ENCODE data around the gene CASKIN1. TPM values are rescaled to one million over a fixed set of nuclear protein-coding genes. Genes with fewer than 3 reads are reported as not detected.

CASKIN1 gene
- total and polyA plus RNA-seq, 4 experiments from 2014 or later: not detected

DNA sequence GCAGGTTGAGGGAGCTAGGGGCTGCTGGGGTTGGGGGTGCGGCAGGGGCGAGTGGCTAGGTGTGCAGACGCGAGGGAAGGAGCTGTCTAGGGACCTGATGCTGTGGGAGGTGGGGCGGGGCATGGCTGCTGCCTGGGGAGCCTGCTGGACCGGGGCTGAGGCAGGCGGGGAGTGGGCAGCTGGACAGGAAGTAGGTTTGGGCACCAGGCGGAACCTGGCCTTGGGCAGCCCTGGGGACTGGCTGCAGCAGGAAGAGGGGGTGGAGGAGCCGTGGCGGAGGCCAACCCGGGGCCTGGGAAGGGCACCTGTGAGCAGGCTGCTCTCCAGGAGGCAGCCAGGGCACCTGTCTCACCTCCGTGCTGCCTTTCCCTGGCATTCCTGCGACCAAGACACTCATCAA, 34.0 kb upstream of the CASKIN1 start:
- no peak overlapping the region for H3K4me3 Mint-ChIP-seq
- H3K36me3 Mint-ChIP-seq: peaks cover 12 to 30% of the 10 kb centered on the region in 2 donors

DNA sequence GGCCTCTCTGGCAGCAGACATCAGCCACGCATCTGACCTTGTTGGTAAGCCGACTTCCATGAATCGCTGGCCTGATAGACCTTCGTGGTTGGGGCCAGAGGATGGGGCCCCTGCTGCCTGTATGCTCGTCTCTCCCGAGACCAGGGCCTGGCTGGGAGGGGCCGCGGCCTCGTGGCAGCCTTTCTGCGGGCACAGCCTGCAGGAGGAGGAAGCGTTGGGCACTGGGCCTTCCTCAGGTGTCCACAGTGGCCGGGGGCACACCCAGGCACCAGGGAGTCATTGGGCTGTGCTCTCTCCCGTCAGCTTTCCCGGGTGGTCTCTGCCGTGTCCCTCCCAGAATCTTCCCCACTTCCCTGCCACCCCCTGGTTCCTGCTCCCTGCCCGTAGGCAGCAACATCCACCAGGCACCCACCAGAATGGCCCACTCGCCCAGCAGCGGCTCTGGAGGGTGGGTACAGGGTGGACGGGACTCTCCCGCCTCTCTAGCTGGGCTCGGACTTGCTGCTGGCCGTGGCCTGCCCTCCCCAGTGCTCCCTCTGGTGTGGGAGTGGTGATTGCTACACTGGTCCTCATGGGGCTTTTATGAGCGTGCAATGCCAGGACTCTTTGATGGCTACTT, 33.3 kb upstream of the CASKIN1 start:
- Mint-ChIP-seq H3K27ac (no peak overlapping the region), H3K4me3 (no peak overlapping the region), H3K36me3 (peaks cover 9 to 27% of the 10 kb centered on the region in 2 donors), H3K4me1 (peaks cover 3 to 14% (median 7%) of the 10 kb centered on the region in 4 donors), H3K9me3 (no peaks in the 10 kb centered on the region), H3K27me3 (peaks cover 0 to 1% of the 10 kb centered on the region in 2 donors)
- DNase-seq: no peak
- Histone ChIP-seq H3K27me3 (ENCODE audit: insufficient read depth, low read length) (no peaks in the 10 kb centered on the region), H3K27ac (ENCODE audit: low read depth, low read length) (no peak overlapping the region), H3K4me1 (ENCODE audit: insufficient read depth, low read length) (peaks cover 5% of the 10 kb centered on the region), H3K4me3 (ENCODE audit: low read length in 2 of 2) (no peak overlapping the region), H3K9me3 (ENCODE audit: control insufficient read depth in 1 of 2, low read length in 2 of 2) (no peaks in the 10 kb centered on the region), H3K36me3 (ENCODE audit: insufficient read depth, low read length) (peaks cover 46% of the 10 kb centered on the region)
- POLR2A ChIA-PET (ENCODE audit: partially characterized antibody): no interaction called here
- intact Hi-C loops (cut with micrococcal nuclease): no loop called here
- CTCF ChIA-PET (ENCODE audit: partially characterized antibody): no interaction called here

More for the DNA sequence above, 34.0 kb upstream of the CASKIN1 start:
- H3K4me1 Mint-ChIP-seq: peaks cover 2 to 12% (median 5%) of the 10 kb centered on the region in 4 donors
- intact Hi-C loops (cut with micrococcal nuclease): no loop called here
- CTCF ChIA-PET (ENCODE audit: partially characterized antibody): no interaction called here
- Histone ChIP-seq H3K36me3 (ENCODE audit: insufficient read depth, low read length) (peaks cover 52% of the 10 kb centered on the region), H3K27me3 (ENCODE audit: insufficient read depth, low read length) (no peaks in the 10 kb centered on the region), H3K9me3 (ENCODE audit: control insufficient read depth in 1 of 2, low read length in 2 of 2) (no peaks in the 10 kb centered on the region), H3K4me3 (ENCODE audit: low read length in 2 of 2) (no peak overlapping the region), H3K4me1 (ENCODE audit: insufficient read depth, low read length) (no peaks in the 10 kb centered on the region), H3K27ac (ENCODE audit: low read depth, low read length) (no peak overlapping the region)
- H3K27ac Mint-ChIP-seq: peak overlapping the region in 1 of 7 donors; percentile 18
- H3K9me3 Mint-ChIP-seq: no peaks in the 10 kb centered on the region
- DNase-seq: no peak
- POLR2A ChIA-PET (ENCODE audit: partially characterized antibody): no interaction called here
- H3K27me3 Mint-ChIP-seq: peaks cover 0 to 1% of the 10 kb centered on the region in 2 donors

DNA sequence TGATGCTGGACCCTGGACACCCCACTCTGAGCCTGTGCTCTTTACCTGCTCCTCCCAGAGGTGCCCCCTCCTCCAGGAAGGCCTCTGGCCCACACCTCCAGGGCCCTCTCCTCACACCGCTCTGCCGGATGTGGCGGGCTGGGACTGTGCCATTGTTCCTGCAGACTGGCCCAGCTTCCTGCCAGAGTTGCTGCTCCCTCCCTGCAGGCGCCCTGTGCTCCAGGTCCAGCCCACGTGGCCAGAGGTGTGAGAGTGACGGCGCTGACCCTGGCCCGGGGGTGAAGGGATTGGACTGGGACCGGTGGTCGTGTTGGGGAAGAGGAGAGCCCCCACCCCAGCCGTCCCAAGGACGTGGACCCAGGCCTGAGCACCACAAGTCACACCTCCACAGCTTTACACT, 32.7 kb upstream of the CASKIN1 start:
- intact Hi-C loops (cut with micrococcal nuclease): no loop called here
- Histone ChIP-seq H3K27ac (ENCODE audit: low read depth, low read length) (no peak overlapping the region), H3K4me3 (ENCODE audit: low read length in 2 of 2) (no peak overlapping the region), H3K4me1 (ENCODE audit: insufficient read depth, low read length) (peaks cover 12% of the 10 kb centered on the region), H3K27me3 (ENCODE audit: insufficient read depth, low read length) (no peaks in the 10 kb centered on the region), H3K36me3 (ENCODE audit: insufficient read depth, low read length) (peaks cover 44% of the 10 kb centered on the region), H3K9me3 (ENCODE audit: control insufficient read depth in 1 of 2, low read length in 2 of 2) (no peaks in the 10 kb centered on the region)
- peaks cover 4 to 20% (median 11%) of the 10 kb centered on the region in 4 donors for H3K4me1 Mint-ChIP-seq
- H3K27ac Mint-ChIP-seq: no peak overlapping the region
- ChIA-PET CTCF (ENCODE audit: partially characterized antibody) (no interaction called here), POLR2A (ENCODE audit: partially characterized antibody) (interaction anchor here (1.1 kb wide), 1 partner anchor 24 kb away, joined by 4 read pairs; the partner anchor contains the start of gene MLST8)
- H3K27me3 Mint-ChIP-seq: peaks cover 0 to 1% of the 10 kb centered on the region in 2 donors
- H3K4me3 Mint-ChIP-seq: no peak overlapping the region
- DNase-seq: no peak
- H3K36me3 Mint-ChIP-seq: peaks cover 9 to 24% of the 10 kb centered on the region in 2 donors
- H3K9me3 Mint-ChIP-seq: no peaks in the 10 kb centered on the region

DNA sequence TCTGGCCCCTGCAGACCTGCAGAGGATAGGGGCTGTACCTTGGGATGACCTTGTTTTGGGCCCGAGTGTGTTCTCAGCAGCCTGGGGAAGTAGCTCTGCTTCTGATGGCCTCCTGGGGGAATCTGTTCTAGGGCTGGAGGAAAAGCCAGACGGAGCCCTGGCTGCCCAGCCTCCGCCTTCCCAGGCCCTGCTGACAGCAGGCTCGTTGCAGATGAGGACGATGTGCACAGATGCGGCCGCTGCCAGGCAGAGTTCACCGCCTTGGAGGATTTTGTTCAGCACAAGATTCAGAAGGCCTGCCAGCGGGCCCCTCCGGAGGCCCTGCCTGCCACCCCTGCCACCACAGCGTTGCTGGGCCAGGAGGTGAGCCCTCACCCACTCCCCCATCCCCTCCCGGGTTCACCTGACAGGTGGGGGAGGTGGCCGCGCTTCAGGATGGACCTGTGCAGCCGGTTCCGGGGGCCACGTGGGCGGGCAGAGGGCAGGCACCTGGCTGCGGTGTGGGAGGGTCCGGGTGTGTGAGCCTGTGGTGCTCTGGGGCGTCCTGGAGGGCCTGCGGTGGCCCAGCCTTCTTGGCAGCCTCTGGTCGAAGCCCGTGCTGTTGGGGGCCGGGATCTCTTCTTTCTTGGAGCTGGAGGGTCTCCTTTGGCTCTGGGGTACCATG, 31.9 kb upstream of the CASKIN1 start:
- intact Hi-C loops (cut with micrococcal nuclease): no loop called here
- ChIA-PET POLR2A (ENCODE audit: partially characterized antibody) (interaction anchor here (1.1 kb wide), 1 partner anchor 23 kb away, joined by 4 read pairs; the partner anchor contains the start of gene MLST8), CTCF (ENCODE audit: partially characterized antibody) (no interaction called here)
- Mint-ChIP-seq H3K27ac (no peak overlapping the region), H3K4me3 (no peak overlapping the region), H3K9me3 (no peaks in the 10 kb centered on the region), H3K36me3 (peaks cover 9 to 26% of the 10 kb centered on the region in 2 donors), H3K27me3 (peaks cover 0 to 1% of the 10 kb centered on the region in 2 donors), H3K4me1 (peaks cover 6 to 23% (median 15%) of the 10 kb centered on the region in 4 donors)
- Histone ChIP-seq H3K36me3 (ENCODE audit: insufficient read depth, low read length) (peaks cover 41% of the 10 kb centered on the region), H3K9me3 (ENCODE audit: control insufficient read depth in 1 of 2, low read length in 2 of 2) (no peaks in the 10 kb centered on the region), H3K4me1 (ENCODE audit: insufficient read depth, low read length) (peaks cover 14% of the 10 kb centered on the region), H3K4me3 (ENCODE audit: low read length in 2 of 2) (no peak overlapping the region), H3K27me3 (ENCODE audit: insufficient read depth, low read length) (no peaks in the 10 kb centered on the region), H3K27ac (ENCODE audit: low read depth, low read length) (no peak overlapping the region)
- no peak for DNase-seq

DNA sequence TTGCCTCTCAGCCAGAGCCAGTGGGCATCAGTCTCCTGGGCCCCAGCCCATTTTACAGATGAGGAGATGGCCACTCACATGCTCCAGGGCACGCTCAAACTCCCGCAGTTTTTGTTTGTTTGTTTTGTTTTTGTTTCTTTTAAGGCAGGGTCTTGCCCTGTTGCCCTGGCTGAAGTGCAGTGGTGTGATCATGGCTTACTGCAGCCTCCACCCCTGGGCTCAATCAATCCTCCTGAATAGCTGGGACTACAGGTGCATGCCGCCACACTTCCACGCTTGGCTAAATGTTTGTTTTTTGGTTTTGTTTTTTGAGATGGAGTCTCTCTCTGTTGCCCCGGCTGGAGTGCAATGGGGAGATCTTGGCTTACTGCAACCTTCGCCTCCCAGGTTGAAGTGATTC, 30.5 kb upstream of the CASKIN1 start:
- Histone ChIP-seq H3K27ac (ENCODE audit: low read depth, low read length) (no peak overlapping the region), H3K27me3 (ENCODE audit: insufficient read depth, low read length) (no peaks in the 10 kb centered on the region), H3K4me1 (ENCODE audit: insufficient read depth, low read length) (peaks cover 14% of the 10 kb centered on the region), H3K4me3 (ENCODE audit: low read length in 2 of 2) (no peak overlapping the region), H3K9me3 (ENCODE audit: control insufficient read depth in 1 of 2, low read length in 2 of 2) (no peaks in the 10 kb centered on the region), H3K36me3 (ENCODE audit: insufficient read depth, low read length) (peaks cover 33% of the 10 kb centered on the region)
- DNase-seq: no peak
- Mint-ChIP-seq H3K4me3 (peak overlapping the region in 1 of 8 donors; percentile 27), H3K4me1 (peaks cover 7 to 27% (median 19%) of the 10 kb centered on the region in 4 donors), H3K27ac (peak overlapping the region in 1 of 7 donors; percentile 11), H3K36me3 (peaks cover 9 to 23% of the 10 kb centered on the region in 2 donors), H3K27me3 (peaks cover 0 to 1% of the 10 kb centered on the region in 2 donors), H3K9me3 (no peaks in the 10 kb centered on the region)
- intact Hi-C loops (cut with micrococcal nuclease): no loop called here
- ChIA-PET CTCF (ENCODE audit: partially characterized antibody) (no interaction called here), POLR2A (ENCODE audit: partially characterized antibody) (interaction anchor here (1.5 to 1.6 kb wide), 2 partner anchors 12 to 262 kb away, joined by 3 to 4 read pairs; partner anchors contain the start of genes PGP and RPS2)

DNA sequence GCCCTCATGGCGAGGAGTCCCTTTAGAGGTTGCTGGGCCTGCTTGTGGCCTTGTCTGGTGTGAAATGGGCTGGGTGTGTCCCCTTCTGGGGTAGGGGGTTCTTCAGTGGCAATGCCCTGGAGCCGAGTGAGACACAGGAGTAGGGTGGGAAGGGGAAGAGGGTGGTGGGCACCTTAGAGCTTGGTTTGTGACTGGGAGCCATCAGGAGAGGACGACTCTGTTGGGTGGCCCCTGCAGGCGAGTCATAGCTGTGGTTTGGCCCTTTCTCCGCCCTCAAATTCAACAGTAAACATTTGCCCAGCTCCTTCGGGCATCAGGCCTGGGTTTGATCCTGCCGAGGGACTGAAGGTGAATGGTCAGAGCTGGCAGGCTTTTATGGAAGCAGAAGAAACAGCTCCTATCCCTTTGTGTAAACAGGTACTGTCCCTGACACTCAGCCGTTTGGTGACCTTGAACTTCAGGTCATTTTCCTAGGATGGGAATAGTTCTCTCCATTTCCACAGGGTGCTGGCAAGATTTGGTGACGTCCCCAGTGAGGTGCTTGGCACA, 29.9 kb upstream of the CASKIN1 start:
- intact Hi-C loops (cut with micrococcal nuclease): no loop called here
- peaks cover 9 to 20% of the 10 kb centered on the region in 2 donors for H3K36me3 Mint-ChIP-seq
- Histone ChIP-seq H3K9me3 (ENCODE audit: control insufficient read depth in 1 of 2, low read length in 2 of 2) (no peaks in the 10 kb centered on the region), H3K27ac (ENCODE audit: low read depth, low read length) (no peak overlapping the region), H3K4me3 (ENCODE audit: low read length in 2 of 2) (no peak overlapping the region), H3K4me1 (ENCODE audit: insufficient read depth, low read length) (peaks cover 14% of the 10 kb centered on the region), H3K36me3 (ENCODE audit: insufficient read depth, low read length) (peaks cover 27% of the 10 kb centered on the region), H3K27me3 (ENCODE audit: insufficient read depth, low read length) (no peaks in the 10 kb centered on the region)
- H3K27ac Mint-ChIP-seq: peak overlapping the region in 1 of 7 donors; percentile 11
- peak overlapping the region in 2 of 8 donors; percentile 36 to 59 for H3K4me3 Mint-ChIP-seq
- H3K4me1 Mint-ChIP-seq: peaks cover 7 to 27% (median 19%) of the 10 kb centered on the region in 4 donors
- no peaks in the 10 kb centered on the region for H3K9me3 Mint-ChIP-seq
- ChIA-PET POLR2A (ENCODE audit: partially characterized antibody) (interaction anchor here (1.5 to 1.6 kb wide), 2 partner anchors 12 to 262 kb away, joined by 3 to 4 read pairs; partner anchors contain the start of genes PGP and RPS2), CTCF (ENCODE audit: partially characterized antibody) (no interaction called here)
- no peak for DNase-seq
- peaks cover 0 to 1% of the 10 kb centered on the region in 2 donors for H3K27me3 Mint-ChIP-seq
